Measurements from ENCODE around the gene SLC15A3.

- TF ChIP-seq ATF3 (IDR thresholded peaks at IDR 0.05) (no peak), CTCF (IDR thresholded peaks at IDR 0.05; ENCODE audit: low read depth, low read length, missing input control) (no peak), GABPA (IDR thresholded peaks at IDR 0.05 in 1 of 2, conservative IDR thresholded peaks at IDR 0.05 in 1 of 2) (no peak), JUND (IDR thresholded peaks at IDR 0.05) (no peak)
Measured at GRCh38 chr11:60928563-60929001, 23.4 kb downstream of the SLC15A3 start.
